A549 (cell line): ENCODE results near the gene RAB8B. TPM values are rescaled to one million over a fixed set of nuclear protein-coding genes. Genes with fewer than 3 reads are reported as not detected.

Experiments used
- ATAC-seq, 2 experiments: fragments of 200-7000 bp in 1 of 2; fragments of >200 bp in 1 of 2; cut with Nextera tagmentation in 1 of 2; cut with Tn5 transposase in 1 of 2; 3 replicates each; pipeline versions ENCODE4 v1.8.0 to v1.9.1; 2018 to 2020; ENCODE audit warnings: mild to moderate bottlenecking in 1 of 2, moderate library complexity in 1 of 2
- CTCF ChIA-PET: fragments of 300-600 bp; sonication (Branson Sonifier 250); formaldehyde crosslinking; extraction: SDS; loops from one replicate; lab custom pipeline; 2021; ENCODE audit warnings: antibody characterized with exemption, inconsistent platforms; lab: Yijun Ruan, JAX
- POLR2A ChIA-PET: fragments of 350-600 bp; formaldehyde crosslinking; extraction: SDS; loops from one replicate; lab custom pipeline; 2021; ENCODE audit warnings: antibody characterized with exemption, inconsistent platforms; lab: Yijun Ruan, JAX
- DNase-seq, 2 experiments: peaks; one replicate each; pipeline versions ENCODE4 v3.0.0 to v3.0.0-alpha.2; 2011 to 2016; ENCODE audit warnings: low read depth in 1 of 2, low spot score in 1 of 2
- FAIRE-seq: peaks from 2 replicates; lab custom pipeline; 2011; peaks lifted over from hg19 to GRCh38; lab: Jason Lieb, UNC
- H3K27ac ChIP-seq, 2 experiments: fragments of >200 bp; sonication (Bioruptor Twin); formaldehyde crosslinking; 3 replicates each; pipeline ENCODE4 v1.5.1; 2016 to 2017
- H3K4me1 ChIP-seq: fragments of >200 bp; sonication (Bioruptor Twin); formaldehyde crosslinking; 3 replicates; pipeline ENCODE4 v1.6.1; 2016
- H3K4me2 ChIP-seq: fragments of >200 bp; sonication (Bioruptor Twin); formaldehyde crosslinking; 3 replicates; pipeline ENCODE4 v1.6.1; 2016
- H3K4me3 ChIP-seq: fragments of >200 bp; sonication (Bioruptor Twin); formaldehyde crosslinking; 3 replicates; pipeline ENCODE4 v1.5.1; 2016
- H3K9me3 ChIP-seq: fragments of >200 bp; sonication (Bioruptor Twin); formaldehyde crosslinking; 3 replicates; pipeline ENCODE4 v1.6.1; 2016
- BHLHE40 ChIP-seq: IDR thresholded peaks from 2 replicates; pipeline ENCODE4 v1.6.1; 2012; ENCODE audit warnings: low read depth, low read length, inconsistent platforms
- CBX8 ChIP-seq: fragments of 200-600 bp; sonication (generic); IDR thresholded peaks from 2 replicates; pipeline ENCODE4 v1.6.1; 2016
- E2F6 ChIP-seq: IDR thresholded peaks from 2 replicates; pipeline ENCODE4 v1.6.1; 2012; ENCODE audit warnings: low read depth, borderline replicate concordance
- EHMT2 ChIP-seq: fragments of 200-600 bp; sonication (generic); IDR thresholded peaks from 2 replicates; pipeline ENCODE4 v1.6.1; 2016; ENCODE audit warnings: antibody characterized with exemption, low read depth, mild to moderate bottlenecking, moderate library complexity
- FOSB ChIP-seq: fragments of 250-450 bp; sonication (Bioruptor Pico); IDR thresholded peaks from 2 replicates; pipeline ENCODE4 v1.5.0; 2020; ENCODE audit warnings: mild to moderate bottlenecking, moderate library complexity
- FOSL2 ChIP-seq, 2 experiments: fragments of 450-650 bp in 1 of 2; fragments of >200 bp in 1 of 2; sonication (Bioruptor Twin) in 1 of 2; formaldehyde crosslinking; IDR thresholded peaks; 2 replicates each; pipeline versions ENCODE4 v1.5.0 to v1.6.1; 2016 to 2020; ENCODE audit warnings: mild to moderate bottlenecking in 1 of 2, moderate library complexity in 1 of 2
- GATA3 ChIP-seq: IDR thresholded peaks from 2 replicates; pipeline ENCODE4 v1.6.1; 2012; ENCODE audit warnings: borderline replicate concordance
- HES2 ChIP-seq: fragments of >200 bp; sonication (Bioruptor Twin); formaldehyde crosslinking; IDR thresholded peaks from 2 replicates; pipeline ENCODE4 v1.6.1; 2016
- HOXA7 ChIP-seq: fragments of 250-450 bp; sonication (Bioruptor Pico); IDR thresholded peaks from 2 replicates; pipeline ENCODE4 v1.5.0; 2020; ENCODE audit warnings: mild to moderate bottlenecking, moderate library complexity
- JUN ChIP-seq, 2 experiments: fragments of >200 bp; sonication (Bioruptor Twin); formaldehyde crosslinking; IDR thresholded peaks; 2 replicates in 1 of 2; 3 replicates in 1 of 2; pipeline ENCODE4 v1.6.1; 2016 to 2017
- KDM5A ChIP-seq: fragments of 200-600 bp; sonication (generic); IDR thresholded peaks from 2 replicates; pipeline ENCODE4 v1.6.1; 2016; ENCODE audit warnings: antibody characterized with exemption, mild to moderate bottlenecking
- MAX ChIP-seq: IDR thresholded peaks from 2 replicates; pipeline ENCODE4 v1.6.1; 2012
- MAZ ChIP-seq: fragments of 150-350 bp; IDR thresholded peaks from 2 replicates; pipeline ENCODE4 v1.6.1; 2014; ENCODE audit warnings: antibody characterized with exemption, low read depth, low read length, borderline replicate concordance
- NFE2L2 ChIP-seq: fragments of 150-350 bp; conservative IDR thresholded peaks from 2 replicates; pipeline ENCODE4 v1.6.1; 2014; ENCODE audit warnings: low read length
- NPAS2 ChIP-seq: fragments of 250-450 bp; sonication (Bioruptor Pico); IDR thresholded peaks from 2 replicates; pipeline ENCODE4 v1.8.0; 2022; ENCODE audit warnings: mild to moderate bottlenecking, moderate library complexity, borderline replicate concordance
- PHF8 ChIP-seq: fragments of 200-600 bp; sonication (generic); IDR thresholded peaks from 2 replicates; pipeline ENCODE4 v1.6.1; 2016; ENCODE audit warnings: low read depth, mild to moderate bottlenecking, antibody characterized with exemption, moderate library complexity, borderline replicate concordance
- RARB ChIP-seq: fragments of 250-450 bp; sonication (Bioruptor Pico); IDR thresholded peaks from 2 replicates; pipeline ENCODE4 v1.8.0; 2021; ENCODE audit warnings: mild to moderate bottlenecking, moderate library complexity
- SREBF2 ChIP-seq: fragments of 450-650 bp; IDR thresholded peaks from 2 replicates; pipeline ENCODE4 v1.6.1; 2014; ENCODE audit warnings: mild to moderate bottlenecking, moderate library complexity
- TFCP2L1 ChIP-seq: fragments of 250-450 bp; sonication (Bioruptor Pico); IDR thresholded peaks from 2 replicates; pipeline ENCODE4 v1.5.0; 2021; ENCODE audit warnings: mild to moderate bottlenecking
- ZSCAN20 ChIP-seq: fragments of 250-450 bp; sonication (Bioruptor Pico); IDR thresholded peaks from 2 replicates; pipeline ENCODE4 v1.8.0; 2022; ENCODE audit warnings: mild to moderate bottlenecking, moderate library complexity
- WGBS: methylation state at CpG from one replicate; pipeline ENCODE4 v1.1.6; 2017; ENCODE audit errors: missing lambda C conversion rate; 5-methylcytosine and 5-hydroxymethylcytosine counted together
- polyA plus RNA-seq, 4 experiments: library from polyadenylated mRNA; depleted of rRNA in 3 of 4; stranded (reverse); fragments of >200 nt; fragmentation: RNase III in 1 of 4; extraction: RNeasy Plus Mini Kit Qiagen cat#74134 plus additional on column Dnase treatment in 1 of 4; gene quantifications; 2 replicates in 3 of 4; 3 replicates in 1 of 4; pipeline ENCODE4 v1.2.3, GENCODE V29; 2011 to 2017
- TF ChIP-seq, protein P1 (sequence below): IDR thresholded peaks from 2 replicates; pipeline ENCODE4 v1.6.1; 2012
- TF ChIP-seq, protein P2 (sequence below): fragments of 450-650 bp; IDR thresholded peaks from 2 replicates; pipeline ENCODE4 v1.6.1; 2014; ENCODE audit warnings: antibody characterized with exemption

RAB8B gene
- polyA plus RNA-seq, 2 of the 4 experiments (the other 2 are of a cell fraction): 21.5 to 41.4 TPM

- Histone ChIP-seq H3K4me3 (no peak overlapping the region), H3K4me1 (peaks cover 14% of the 10 kb centered on the region; the same call in 2 of the 3 replicates), H3K27ac (no peak overlapping the region), H3K4me2 (no peak overlapping the region), H3K9me3 (no peaks in the 10 kb centered on the region)
- peak in 1 of 2 experiments; percentile 42 for DNase-seq
- ATAC-seq: peak in 1 of 2 experiments; percentile 34; a peak in 1 of 6 replicates
- 65% methylated on average over 3 of the region's 3 CpGs for WGBS
- POLR2A ChIA-PET: no interaction called here
- FAIRE-seq: no peak
- CTCF ChIA-PET: interaction anchor here (1.5 kb wide), 1 partner anchor 15 kb away, joined by 3 read pairs; no protein-coding TSS in a partner anchor
- TF ChIP-seq FOSL2 (IDR thresholded peaks at IDR 0.05) (no peak), FOSL2 (CRISPR knock-in tag; IDR thresholded peaks at IDR 0.05) (0 out of 2 replicates have a peak, but pooled peaks have one; percentile 9), KDM5A (no peak), HOXA7 (CRISPR knock-in tag) (no peak), BHLHE40 (no peak)
Observed at GRCh38 chr15:63176302-63176701, 13.1 kb upstream of the RAB8B start.

GRCh38 chr15:63178034-63178433, 11.4 kb upstream of the RAB8B start:
- H3K27ac ChIP-seq: peak overlapping the region in 1 of 2 experiments; percentile 55; a peak in 2 of 6 replicates
- no peak for FAIRE-seq

GRCh38 chr15:63180746-63181145, 8.7 kb upstream of the RAB8B start:
- DNase-seq (no peak), ATAC-seq (no peak), FAIRE-seq (no peak)
- Histone ChIP-seq H3K4me1 (peaks cover 22% of the 10 kb centered on the region), H3K9me3 (no peaks in the 10 kb centered on the region), H3K4me3 (no peak overlapping the region), H3K4me2 (no peak overlapping the region), H3K27ac (no peak overlapping the region)
- 92% methylated on average over 2 of the region's 2 CpGs for WGBS
- no peak for TF ChIP-seq NPAS2 (CRISPR knock-in tag)
- TF ChIP-seq NFE2L2: no peak
- TF ChIP-seq MAX: no peak
- TF ChIP-seq JUN (IDR thresholded peaks at IDR 0.05): no peak
- TF ChIP-seq EHMT2: no peak
- TF ChIP-seq FOSL2 (IDR thresholded peaks at IDR 0.05): no peak
- no peak for TF ChIP-seq FOSL2 (CRISPR knock-in tag; IDR thresholded peaks at IDR 0.05)
- no peak for TF ChIP-seq CBX8
- no peak for TF ChIP-seq SREBF2
- TF ChIP-seq MAZ: no peak
- TF ChIP-seq PHF8: no peak
- TF ChIP-seq HES2: no peak
- no peak for TF ChIP-seq RARB
- TF ChIP-seq FOSB (CRISPR knock-in tag): no peak
- no peak for TF ChIP-seq TFCP2L1 (CRISPR knock-in tag)
- TF ChIP-seq GATA3: no peak
- TF ChIP-seq, protein P1, sequence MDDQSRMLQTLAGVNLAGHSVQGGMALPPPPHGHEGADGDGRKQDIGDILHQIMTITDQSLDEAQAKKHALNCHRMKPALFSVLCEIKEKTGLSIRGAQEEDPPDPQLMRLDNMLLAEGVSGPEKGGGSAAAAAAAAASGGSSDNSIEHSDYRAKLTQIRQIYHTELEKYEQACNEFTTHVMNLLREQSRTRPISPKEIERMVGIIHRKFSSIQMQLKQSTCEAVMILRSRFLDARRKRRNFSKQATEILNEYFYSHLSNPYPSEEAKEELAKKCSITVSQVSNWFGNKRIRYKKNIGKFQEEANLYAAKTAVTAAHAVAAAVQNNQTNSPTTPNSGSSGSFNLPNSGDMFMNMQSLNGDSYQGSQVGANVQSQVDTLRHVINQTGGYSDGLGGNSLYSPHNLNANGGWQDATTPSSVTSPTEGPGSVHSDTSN: no peak
- CTCF ChIA-PET: interaction anchor here (0.8 to 2.1 kb wide), 4 partner anchors 8 to 222 kb away, joined by 3 to 9 read pairs (median 3); partner anchors contain the start of gene RAB8B
- POLR2A ChIA-PET: no interaction called here

More at GRCh38 chr15:63178034-63178433, 11.4 kb upstream of the RAB8B start:
- peak in 1 of 2 experiments; percentile 41; a peak in 3 of 6 replicates for ATAC-seq
- no peak overlapping the region for H3K4me2 ChIP-seq
- no peak overlapping the region for H3K4me3 ChIP-seq
- TF ChIP-seq, protein P2, sequence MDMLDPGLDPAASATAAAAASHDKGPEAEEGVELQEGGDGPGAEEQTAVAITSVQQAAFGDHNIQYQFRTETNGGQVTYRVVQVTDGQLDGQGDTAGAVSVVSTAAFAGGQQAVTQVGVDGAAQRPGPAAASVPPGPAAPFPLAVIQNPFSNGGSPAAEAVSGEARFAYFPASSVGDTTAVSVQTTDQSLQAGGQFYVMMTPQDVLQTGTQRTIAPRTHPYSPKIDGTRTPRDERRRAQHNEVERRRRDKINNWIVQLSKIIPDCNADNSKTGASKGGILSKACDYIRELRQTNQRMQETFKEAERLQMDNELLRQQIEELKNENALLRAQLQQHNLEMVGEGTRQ: no peak
- no peak for TF ChIP-seq E2F6
- no peak for TF ChIP-seq EHMT2
- no peak for TF ChIP-seq ZSCAN20 (CRISPR knock-in tag)
- TF ChIP-seq, all 56 proteins: peak for 0
- 57% methylated on average over 5 of the region's 5 CpGs for WGBS
- peaks cover 14% of the 10 kb centered on the region; the same call in 2 of the 3 replicates for H3K4me1 ChIP-seq
- DNase-seq: no peak
- CTCF ChIA-PET: interaction anchor here (1.1 kb wide), 2 partner anchors 77 to 130 kb away, joined by 3 read pairs; no protein-coding TSS in a partner anchor
- POLR2A ChIA-PET: interaction anchor here (1.3 kb wide), 1 partner anchor 11 kb away, joined by 4 read pairs; the partner anchor contains the start of gene RAB8B
- H3K9me3 ChIP-seq: no peaks in the 10 kb centered on the region
